ENCODE results near the gene SUGP2. TPM values are rescaled to one million over a fixed set of nuclear protein-coding genes. Genes with fewer than 3 reads are reported as not detected.

SUGP2 gene
- total RNA-seq, 3 donors from 2014 or later = 65.4 to 93.4 (median 69.8) TPM

GRCh38 chr19:18942692-18943091 is 90.6 kb downstream of the SUGP2 start:
- ATAC-seq = no peak
- Histone ChIP-seq H3K4me1 (ENCODE audit: low read depth) (peaks cover 3% of the 10 kb centered on the region), H3K36me3 (ENCODE audit: low read depth) (no peaks in the 10 kb centered on the region), H3K9me3 (no peaks in the 10 kb centered on the region), H3K4me3 (no peak overlapping the region)
- TF ChIP-seq CTCF (IDR thresholded peaks at IDR 0.05) = no peak
- no peak for DNase-seq
- intact Hi-C loops (cut with DNase I, micrococcal nuclease) = no loop called here

- TF ChIP-seq CTCF (IDR thresholded peaks at IDR 0.05) = no peak
- no peak overlapping the region for H3K4me3 ChIP-seq
- H3K9me3 ChIP-seq = no peaks in the 10 kb centered on the region
- no peak for ATAC-seq
- H3K4me1 ChIP-seq (ENCODE audit: low read depth) = peaks cover 3% of the 10 kb centered on the region
- no peak for DNase-seq
- intact Hi-C loops (cut with DNase I, micrococcal nuclease) = no loop called here
- no peaks in the 10 kb centered on the region for H3K36me3 ChIP-seq (ENCODE audit: low read depth)
These were observed 91.5 kb downstream of the SUGP2 start for GRCh38 chr19:18941628-18942354.

Other genes with a start within 250 kb of the SUGP2 start
- gene COMP, start 242.2 kb downstream of the SUGP2 start, total RNA-seq = under 1 TPM in 2 of 3 donors, not detected in 1; 0.12 to 0.95 TPM
- 10 to 100 TPM; 79.2 to 87.2 (median 83.4) TPM for gene UPF1, start 201.6 kb downstream of the SUGP2 start, total RNA-seq
- gene CERS1, start 137.4 kb downstream of the SUGP2 start, total RNA-seq = 1 to 10 TPM in 1 of 3 donors, under 1 TPM in 2; 0.17 to 1.3 (median 0.39) TPM
- 100 to 1,000 TPM; 119 to 227 (median 176) TPM for gene COPE, start 114.1 kb downstream of the SUGP2 start, total RNA-seq
- gene DDX49, start 113.8 kb downstream of the SUGP2 start, total RNA-seq = 10 to 100 TPM; 37.4 to 47.3 (median 40.4) TPM
- gene HOMER3, start 92.3 kb downstream of the SUGP2 start, total RNA-seq = 10 to 100 TPM in 1 of 3 donors, 1 to 10 TPM in 2; 2.2 to 18.0 (median 6.5) TPM
- 10 to 100 TPM; 18.4 to 20.0 (median 19.3) TPM for gene ARMC6, start 86 bp upstream of the SUGP2 start, total RNA-seq
- 10 to 100 TPM in 1 of 3 donors, 1 to 10 TPM in 2; 9.4 to 11.7 (median 9.8) TPM for gene SLC25A42, start 30.5 kb upstream of the SUGP2 start, total RNA-seq
- 10 to 100 TPM; 14.7 to 23.4 (median 17.6) TPM for gene TMEM161A, start 105.0 kb upstream of the SUGP2 start, total RNA-seq
- 1 to 10 TPM; 1.5 to 3.0 (median 2.5) TPM for gene MEF2B, start 136.7 kb upstream of the SUGP2 start, total RNA-seq
- 10 to 100 TPM; 29.1 to 41.0 (median 31.8) TPM for gene BORCS8, start 158.6 kb upstream of the SUGP2 start, total RNA-seq
- 10 to 100 TPM; 62.3 to 71.4 (median 64.9) TPM for gene RFXANK, start 158.7 kb upstream of the SUGP2 start, total RNA-seq
- 10 to 100 TPM; 12.5 to 14.6 (median 13.4) TPM for gene NR2C2AP, start 169.9 kb upstream of the SUGP2 start, total RNA-seq
- under 1 TPM in 1 of 3 donors, not detected in 2; 0.25 TPM for gene NCAN, start 178.4 kb upstream of the SUGP2 start, total RNA-seq
- 1 to 10 TPM; 4.5 to 9.6 (median 6.4) TPM for gene TM6SF2, start 239.8 kb upstream of the SUGP2 start, total RNA-seq